Activated T-helper 9 cell treated with anti-CD3 and anti-CD28 coated beads, Interleukin-2, amount 50 U/mL, for 16 hours (primary cell): ENCODE measurements around the gene MAPK6.
A peak's percentile ranks its signal among the peaks of the same experiment; 100 is the strongest.
"Not testable (repeated sequence)": the region's sequence is repeated elsewhere in the genome, so short reads cannot be mapped to it uniquely, and the experiment has no call there.

Source experiments
- DNase-seq: peaks from one replicate; pipeline ENCODE4 v3.0.0-alpha.2; 2020; ENCODE audit warnings: low read depth

MAPK6 gene

GRCh38 chr15:52018693-52019393 is at the start of gene MAPK6:
Gene MAPK6 (plus strand): TSS chr15:52019219. CDS start chr15:52046461, 27,242 bp downstream.
- DNase-seq, result peak; percentile 92

- no peak for DNase-seq
Observed at GRCh38 chr15:51969728-51970127, 49.3 kb upstream of the MAPK6 start.

- no peak for DNase-seq
Observed at GRCh38 chr15:51970132-51970817, 48.7 kb upstream of the MAPK6 start.

- no peak for DNase-seq
Observed at GRCh38 chr15:51971032-51971374, 48.0 kb upstream of the MAPK6 start.

- peak; percentile 81 for DNase-seq
Observed at GRCh38 chr15:51971375-51972133, 47.5 kb upstream of the MAPK6 start, which contains the start of gene LEO1. Gene LEO1 (minus strand): TSS chr15:51971778. CDS start chr15:51971745, 33 bp downstream.

- DNase-seq, result no peak
Observed at GRCh38 chr15:51973220-51973619, 45.8 kb upstream of the MAPK6 start.

- no peak for DNase-seq
Observed at GRCh38 chr15:51973775-51974174, 45.2 kb upstream of the MAPK6 start.

- DNase-seq, result no peak
Observed at GRCh38 chr15:51982013-51982769, 36.8 kb upstream of the MAPK6 start.

GRCh38 chr15:51982770-51983103 is 36.3 kb upstream of the MAPK6 start:
- DNase-seq, result no peak

- DNase-seq, result no peak
Observed at GRCh38 chr15:51991141-51991540, 27.9 kb upstream of the MAPK6 start.

GRCh38 chr15:51992953-51993352 is 26.1 kb upstream of the MAPK6 start:
- DNase-seq, result no peak

GRCh38 chr15:52002351-52002750 is 16.7 kb upstream of the MAPK6 start:
- no peak for DNase-seq

- DNase-seq, result not testable (repeated sequence)
Observed at GRCh38 chr15:52003089-52003488, 15.9 kb upstream of the MAPK6 start.

GRCh38 chr15:52003710-52004109 is 15.3 kb upstream of the MAPK6 start:
- no peak for DNase-seq

GRCh38 chr15:52004806-52005205 is 14.2 kb upstream of the MAPK6 start:
- no peak for DNase-seq

GRCh38 chr15:52005748-52006701 is 13.0 kb upstream of the MAPK6 start:
- DNase-seq, result no peak

- DNase-seq, result no peak
Observed at GRCh38 chr15:52006702-52007340, 12.2 kb upstream of the MAPK6 start.

GRCh38 chr15:52008359-52008697 is 10.7 kb upstream of the MAPK6 start:
- DNase-seq, result no peak

- no peak for DNase-seq
Observed at GRCh38 chr15:52008698-52009434, 10.2 kb upstream of the MAPK6 start.
